VCaP (cell line): ENCODE results near the gene RUFY3.

ENCODE experiments used
- H3K27ac ChIP-seq: fragments of 450-650 bp; 2 replicates; pipeline ENCODE4 v1.5.1; 2017
- TF ChIP-seq, protein P1 (sequence below): fragments of 450-650 bp; conservative IDR thresholded peaks from 2 replicates; pipeline ENCODE4 v1.5.1; 2017; ENCODE audit warnings: mild to moderate bottlenecking, moderate library complexity

Gene RUFY3

DNA sequence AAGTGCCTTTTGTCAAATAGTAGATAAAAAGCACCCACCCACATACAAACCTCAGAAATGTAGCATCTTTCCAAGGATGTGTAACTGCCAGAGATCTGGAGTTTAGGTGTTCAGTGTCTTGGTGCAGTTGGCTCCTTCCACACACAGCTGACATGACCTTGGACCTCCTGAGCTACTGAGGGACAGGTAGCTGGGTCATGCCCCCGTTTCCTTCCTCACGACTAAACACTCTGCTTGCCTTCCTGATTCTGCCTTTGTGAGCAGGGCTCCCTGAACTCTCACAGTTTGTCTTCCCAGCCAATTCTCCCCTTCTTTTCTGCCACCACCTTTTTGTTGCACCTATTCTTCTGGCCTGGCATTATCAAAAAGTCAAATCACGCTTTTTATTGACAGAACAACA, 10.2 kb upstream of the RUFY3 start:
- TF ChIP-seq, protein P1, sequence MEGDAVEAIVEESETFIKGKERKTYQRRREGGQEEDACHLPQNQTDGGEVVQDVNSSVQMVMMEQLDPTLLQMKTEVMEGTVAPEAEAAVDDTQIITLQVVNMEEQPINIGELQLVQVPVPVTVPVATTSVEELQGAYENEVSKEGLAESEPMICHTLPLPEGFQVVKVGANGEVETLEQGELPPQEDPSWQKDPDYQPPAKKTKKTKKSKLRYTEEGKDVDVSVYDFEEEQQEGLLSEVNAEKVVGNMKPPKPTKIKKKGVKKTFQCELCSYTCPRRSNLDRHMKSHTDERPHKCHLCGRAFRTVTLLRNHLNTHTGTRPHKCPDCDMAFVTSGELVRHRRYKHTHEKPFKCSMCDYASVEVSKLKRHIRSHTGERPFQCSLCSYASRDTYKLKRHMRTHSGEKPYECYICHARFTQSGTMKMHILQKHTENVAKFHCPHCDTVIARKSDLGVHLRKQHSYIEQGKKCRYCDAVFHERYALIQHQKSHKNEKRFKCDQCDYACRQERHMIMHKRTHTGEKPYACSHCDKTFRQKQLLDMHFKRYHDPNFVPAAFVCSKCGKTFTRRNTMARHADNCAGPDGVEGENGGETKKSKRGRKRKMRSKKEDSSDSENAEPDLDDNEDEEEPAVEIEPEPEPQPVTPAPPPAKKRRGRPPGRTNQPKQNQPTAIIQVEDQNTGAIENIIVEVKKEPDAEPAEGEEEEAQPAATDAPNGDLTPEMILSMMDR: no peak
- H3K27ac ChIP-seq: no peak overlapping the region

DNA sequence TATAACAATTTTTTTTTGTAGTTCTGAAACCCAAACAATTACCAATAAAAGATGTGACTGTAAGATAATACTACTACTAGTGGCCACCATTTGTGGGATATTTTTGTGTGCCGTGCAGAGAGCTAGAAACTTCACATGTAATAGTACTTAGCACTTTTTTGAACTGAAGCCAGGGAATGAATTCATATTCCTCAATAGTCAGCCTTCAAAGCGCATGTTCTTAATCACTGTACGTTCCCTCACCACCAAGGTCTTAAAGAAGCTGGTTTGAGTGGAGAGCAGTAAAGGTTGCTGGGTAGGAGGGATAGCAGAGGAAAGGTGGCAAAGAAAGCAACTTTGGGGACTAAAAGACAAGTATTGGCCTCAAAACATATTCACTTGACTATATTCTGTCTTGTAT, 9.6 kb upstream of the RUFY3 start:
- no peak overlapping the region for H3K27ac ChIP-seq
- TF ChIP-seq, protein P1: no peak

DNA sequence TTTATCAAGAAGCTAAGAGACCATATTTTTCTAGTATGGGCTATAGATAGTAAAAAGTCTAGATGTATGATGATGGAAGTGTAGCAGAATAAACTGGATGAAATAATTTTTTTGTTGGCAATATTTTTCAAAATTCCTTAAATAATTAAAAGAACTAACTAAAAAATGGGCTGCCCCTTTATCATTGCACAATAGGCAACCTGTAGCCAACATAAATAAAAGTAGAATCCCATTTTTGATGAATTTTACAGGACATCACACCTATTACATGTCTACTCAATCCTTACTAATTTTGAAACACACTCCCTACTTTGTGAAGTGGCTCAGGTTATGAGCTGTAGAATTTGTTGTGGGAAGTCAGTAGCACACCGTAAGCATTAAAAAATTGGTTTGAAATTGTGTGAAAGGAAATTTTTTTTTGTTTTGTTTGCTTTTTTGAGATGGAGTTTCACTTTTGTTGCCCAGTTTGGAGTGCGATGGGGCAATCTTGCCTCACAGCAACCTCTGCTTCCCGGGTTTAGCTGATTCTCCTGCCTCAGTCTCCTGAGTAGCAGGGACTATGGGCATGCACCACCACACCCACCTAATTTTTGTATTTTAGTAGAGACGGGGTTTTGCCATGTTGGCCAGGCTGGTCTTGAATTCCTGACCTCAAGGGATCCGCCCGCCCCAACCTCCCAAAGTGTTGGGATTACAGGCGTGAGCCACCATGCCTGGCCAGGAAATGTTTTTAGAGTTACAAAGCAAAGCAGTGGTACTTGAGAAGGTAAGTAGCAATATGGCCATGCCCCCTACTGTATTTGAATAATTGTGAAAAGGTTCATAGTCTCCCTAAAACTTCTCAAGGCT, 8.9 kb upstream of the RUFY3 start:
- no peak overlapping the region for H3K27ac ChIP-seq
- TF ChIP-seq, protein P1: no peak

DNA sequence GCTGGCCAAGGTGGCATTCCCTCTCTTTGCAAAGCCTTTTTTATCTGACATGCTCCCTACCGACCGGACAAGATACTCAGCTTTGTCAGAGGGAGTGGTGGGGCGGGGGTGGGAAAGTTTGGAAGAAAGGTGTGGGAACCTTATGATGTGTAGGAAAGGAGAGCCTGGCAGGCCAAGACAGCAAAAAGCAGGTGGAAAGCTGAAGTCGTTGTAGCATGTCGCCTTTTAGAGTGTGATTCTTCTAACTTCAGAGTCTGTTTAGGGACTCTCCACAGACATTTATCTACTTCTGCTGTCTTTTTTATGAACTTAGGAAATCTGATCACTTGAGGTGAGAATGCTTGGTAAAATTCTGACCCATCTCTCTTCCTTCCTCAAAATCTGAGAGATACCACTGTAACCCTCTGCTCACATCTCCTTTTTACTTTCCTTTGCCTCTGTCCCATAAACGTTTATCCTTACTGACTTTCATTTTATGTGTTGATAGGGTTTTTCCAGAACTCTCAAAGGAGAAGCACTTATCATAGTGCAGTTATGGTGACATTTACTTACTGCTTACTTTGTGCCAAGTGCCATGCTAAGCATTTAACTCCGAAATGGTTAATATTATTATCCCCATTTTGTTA, 8.2 kb upstream of the RUFY3 start:
- H3K27ac ChIP-seq: no peak overlapping the region
- TF ChIP-seq, protein P1: no peak

DNA sequence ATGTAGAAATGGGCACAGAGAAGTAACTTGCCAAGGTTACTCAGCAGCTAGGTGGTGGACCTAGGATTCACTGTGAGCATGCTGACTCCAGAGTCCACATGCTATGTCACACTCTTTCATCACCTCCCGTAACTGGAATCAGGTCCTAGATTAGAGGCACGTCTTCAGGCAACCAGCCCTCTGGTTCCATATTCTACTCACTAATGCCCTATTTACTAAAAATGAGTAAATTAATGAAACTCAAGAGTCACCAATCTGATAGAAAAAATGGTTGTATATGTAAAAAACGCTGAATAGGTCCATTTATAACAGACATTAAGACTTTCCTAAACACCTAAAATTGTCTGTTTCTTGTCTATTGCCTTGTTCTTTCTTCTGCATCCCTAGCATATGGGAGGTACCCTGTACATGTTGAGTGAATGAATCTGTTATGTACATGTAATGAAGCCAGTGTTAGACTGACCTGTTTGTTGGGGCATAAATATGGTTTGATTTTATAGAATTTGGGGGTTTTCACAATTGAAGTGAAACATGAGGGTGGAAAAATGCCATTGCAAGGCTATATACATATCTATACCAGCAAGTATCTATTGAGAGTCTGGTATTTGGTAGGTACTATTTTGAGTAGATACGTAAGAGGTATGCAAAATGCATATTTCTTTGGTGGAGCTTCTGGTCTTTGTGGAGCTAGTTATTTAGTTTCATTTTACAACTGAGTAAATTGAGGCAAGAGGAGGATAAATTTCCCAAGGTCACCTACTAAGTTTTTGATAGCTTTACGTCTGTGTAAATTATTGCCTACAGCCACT, 7.5 kb upstream of the RUFY3 start:
- TF ChIP-seq, protein P1: no peak
- H3K27ac ChIP-seq: no peak overlapping the region

DNA sequence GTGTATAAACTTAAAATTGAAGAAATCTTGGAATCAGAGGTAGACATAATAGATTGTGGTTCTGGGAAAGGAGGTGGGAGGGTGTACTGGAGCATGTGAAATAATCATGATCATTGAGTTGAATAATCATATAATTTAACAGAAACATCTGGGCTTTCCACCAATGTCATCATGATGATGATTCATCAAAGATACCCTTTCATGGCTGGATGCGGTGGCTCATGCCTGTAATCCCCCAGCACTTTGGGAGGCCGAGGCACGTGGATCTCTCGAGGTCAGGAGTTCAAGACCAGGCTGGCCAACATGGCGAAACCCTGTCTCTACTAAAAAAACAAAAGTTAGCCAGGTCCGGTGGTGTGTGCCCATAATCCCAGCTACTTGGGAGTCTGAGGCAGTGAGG, 6.7 kb upstream of the RUFY3 start:
- TF ChIP-seq, protein P1: no peak
- H3K27ac ChIP-seq: no peak overlapping the region
